Measurements from ENCODE around the gene CDC37L1.
"Not testable (repeated sequence)": the region's sequence is repeated elsewhere in the genome, so short reads cannot be mapped to it uniquely, and the experiment has no call there.

Gene CDC37L1

GRCh38 chr9:4738866-4739586 is 59.7 kb downstream of the CDC37L1 start:
- Mint-ChIP-seq H3K4me3 (peak overlapping the region; percentile 85 to 91), H3K9me3 (no peaks in the 10 kb centered on the region), H3K4me1 (ENCODE audit: low read depth in 2 of 2) (peaks cover 33 to 42% of the 10 kb centered on the region in 2 donors), H3K36me3 (ENCODE audit: insufficient read depth) (peaks cover 3% of the 10 kb centered on the region), H3K27me3 (no peaks in the 10 kb centered on the region), H3K27ac (peak overlapping the region; percentile 86 to 94)
- ATAC-seq (replicated peaks) (no peak), DNase-seq (no peak)

GRCh38 chr9:4739587-4740387 is 60.4 kb downstream of the CDC37L1 start:
- peak overlapping the region; percentile 86 to 94 for H3K27ac Mint-ChIP-seq
- no peaks in the 10 kb centered on the region for H3K27me3 Mint-ChIP-seq
- H3K9me3 Mint-ChIP-seq = no peaks in the 10 kb centered on the region
- peaks cover 27 to 37% of the 10 kb centered on the region in 2 donors for H3K4me1 Mint-ChIP-seq (ENCODE audit: low read depth in 2 of 2)
- peak overlapping the region; percentile 85 to 91 for H3K4me3 Mint-ChIP-seq
- H3K36me3 Mint-ChIP-seq (ENCODE audit: insufficient read depth) = peaks cover 3% of the 10 kb centered on the region
- DNase-seq (no peak), ATAC-seq (replicated peaks) (no peak)

GRCh38 chr9:4740388-4740637 is 60.9 kb downstream of the CDC37L1 start:
- DNase-seq = no peak
- H3K9me3 Mint-ChIP-seq = no peaks in the 10 kb centered on the region
- no peaks in the 10 kb centered on the region for H3K27me3 Mint-ChIP-seq

GRCh38 chr9:4740638-4741364 is 61.4 kb downstream of the CDC37L1 start, which contains the start of gene AK3:
TSS of gene AK3 (minus strand) at chr9:4741202. CDS start at chr9:4741087, 115 bp downstream.
- DNase-seq (peak; percentile 82 to 84 (median 84)), ATAC-seq (replicated peaks) (peak; percentile 92)
- Mint-ChIP-seq H3K36me3 (ENCODE audit: insufficient read depth) (peaks cover 3% of the 10 kb centered on the region), H3K27me3 (no peaks in the 10 kb centered on the region), H3K27ac (peak within 1 kb of the TSS; percentile 86 to 94), H3K4me1 (ENCODE audit: low read depth in 2 of 2) (peaks cover 27 to 36% of the 10 kb centered on the region in 2 donors), H3K9me3 (no peaks in the 10 kb centered on the region), H3K4me3 (peak within 1 kb of the TSS; percentile 85 to 91)

More at GRCh38 chr9:4740388-4740637, 60.9 kb downstream of the CDC37L1 start:
- Mint-ChIP-seq H3K4me3 (peak overlapping the region; percentile 85 to 91), H3K4me1 (ENCODE audit: low read depth in 2 of 2) (peaks cover 27 to 36% of the 10 kb centered on the region in 2 donors), H3K27ac (peak overlapping the region; percentile 86 to 94), H3K36me3 (ENCODE audit: insufficient read depth) (peaks cover 3% of the 10 kb centered on the region)
- ATAC-seq (replicated peaks) = no peak

- no peak for ATAC-seq (replicated peaks)
- Mint-ChIP-seq H3K36me3 (ENCODE audit: insufficient read depth) (peaks cover 3% of the 10 kb centered on the region), H3K4me3 (peak overlapping the region; percentile 85 to 91), H3K9me3 (no peaks in the 10 kb centered on the region), H3K27me3 (no peaks in the 10 kb centered on the region), H3K4me1 (ENCODE audit: low read depth in 2 of 2) (peaks cover 25 to 33% of the 10 kb centered on the region in 2 donors), H3K27ac (peak overlapping the region; percentile 39 to 94)
- no peak for DNase-seq
Observed at GRCh38 chr9:4741365-4742089, 62.2 kb downstream of the CDC37L1 start.

- peak overlapping the region; percentile 85 to 91 for H3K4me3 Mint-ChIP-seq
- peaks cover 22 to 28% of the 10 kb centered on the region in 2 donors for H3K4me1 Mint-ChIP-seq (ENCODE audit: low read depth in 2 of 2)
- H3K27me3 Mint-ChIP-seq = no peaks in the 10 kb centered on the region
- DNase-seq (no peak), ATAC-seq (replicated peaks) (no peak)
- H3K36me3 Mint-ChIP-seq (ENCODE audit: insufficient read depth) = peaks cover 3% of the 10 kb centered on the region
- no peaks in the 10 kb centered on the region for H3K9me3 Mint-ChIP-seq
- peak overlapping the region in 1 of 2 donors; percentile 94 for H3K27ac Mint-ChIP-seq
Observed at GRCh38 chr9:4742246-4742645, 62.9 kb downstream of the CDC37L1 start.

GRCh38 chr9:4743131-4743875 is 63.9 kb downstream of the CDC37L1 start:
- H3K4me3 Mint-ChIP-seq = peak overlapping the region in 1 of 2 donors; percentile 57
- peaks cover 19 to 25% of the 10 kb centered on the region in 2 donors for H3K4me1 Mint-ChIP-seq (ENCODE audit: low read depth in 2 of 2)
- no peak for ATAC-seq (replicated peaks)
- H3K27ac Mint-ChIP-seq = peak overlapping the region in 1 of 2 donors; percentile 32
- no peaks in the 10 kb centered on the region for H3K27me3 Mint-ChIP-seq
- no peak for DNase-seq
- H3K36me3 Mint-ChIP-seq (ENCODE audit: insufficient read depth) = peaks cover 3% of the 10 kb centered on the region
- H3K9me3 Mint-ChIP-seq = no peaks in the 10 kb centered on the region

GRCh38 chr9:4746278-4747030 is 67.1 kb downstream of the CDC37L1 start:
- Mint-ChIP-seq H3K4me3 (no peak overlapping the region), H3K9me3 (no peaks in the 10 kb centered on the region), H3K36me3 (ENCODE audit: insufficient read depth) (no peaks in the 10 kb centered on the region), H3K27me3 (no peaks in the 10 kb centered on the region), H3K4me1 (ENCODE audit: low read depth in 2 of 2) (peaks cover 4 to 9% of the 10 kb centered on the region in 2 donors), H3K27ac (no peak overlapping the region)
- no peak for DNase-seq
- ATAC-seq (replicated peaks) = no peak

- no peaks in the 10 kb centered on the region for H3K9me3 Mint-ChIP-seq
- H3K4me3 Mint-ChIP-seq = no peak overlapping the region
- no peaks in the 10 kb centered on the region for H3K27me3 Mint-ChIP-seq
- DNase-seq = no peak
- peaks cover 0 to 4% of the 10 kb centered on the region in 2 donors for H3K4me1 Mint-ChIP-seq (ENCODE audit: low read depth in 2 of 2)
- ATAC-seq (replicated peaks) = no peak
- no peaks in the 10 kb centered on the region for H3K36me3 Mint-ChIP-seq (ENCODE audit: insufficient read depth)
- H3K27ac Mint-ChIP-seq = no peak overlapping the region
Observed at GRCh38 chr9:4748612-4749011, 69.2 kb downstream of the CDC37L1 start.

GRCh38 chr9:4750023-4750673 is 70.8 kb downstream of the CDC37L1 start:
- Mint-ChIP-seq H3K4me3 (no peak overlapping the region), H3K27ac (no peak overlapping the region), H3K36me3 (ENCODE audit: insufficient read depth) (no peaks in the 10 kb centered on the region), H3K4me1 (ENCODE audit: low read depth in 2 of 2) (no peaks in the 10 kb centered on the region), H3K9me3 (no peaks in the 10 kb centered on the region), H3K27me3 (no peaks in the 10 kb centered on the region)
- DNase-seq = peak in 2 of 3 experiments; percentile 14 to 17
- peak; percentile 66 for ATAC-seq (replicated peaks)

- H3K4me1 Mint-ChIP-seq (ENCODE audit: low read depth in 2 of 2); H3K36me3 Mint-ChIP-seq (ENCODE audit: insufficient read depth); H3K27ac Mint-ChIP-seq; DNase-seq; H3K4me3 Mint-ChIP-seq; H3K27me3 Mint-ChIP-seq; H3K9me3 Mint-ChIP-seq; ATAC-seq (replicated peaks): not testable (repeated sequence)
Observed at GRCh38 chr9:4754530-4754929, 75.2 kb downstream of the CDC37L1 start.
